Effector memory CD4-positive, alpha-beta T cell (primary cell): ENCODE data around the gene PGLYRP1.

ENCODE experiments used
- DNase-seq, 3 donors: peaks; one replicate each; pipeline ENCODE4 v3.0.0-alpha.2; 2020
- H3K27ac ChIP-seq: 2 replicates; pipeline ENCODE4 v1.7.0; 2013; ENCODE audit warnings: mild to moderate bottlenecking, low read length, moderate library complexity; ENCODE audit not compliant: insufficient read depth, poor library complexity, severe bottlenecking
- H3K27me3 ChIP-seq: replicated peaks from 2 replicates; pipeline ENCODE4 v1.7.0; 2013; ENCODE audit warnings: mild to moderate bottlenecking, low read length; ENCODE audit not compliant: insufficient read depth, control insufficient read depth, poor library complexity, severe bottlenecking
- H3K36me3 ChIP-seq: 2 replicates; pipeline ENCODE4 v1.7.0; 2013; ENCODE audit warnings: mild to moderate bottlenecking, low read length, moderate library complexity; ENCODE audit not compliant: control insufficient read depth, insufficient read depth
- H3K4me1 ChIP-seq: 2 replicates; pipeline ENCODE4 v1.7.0; 2013; ENCODE audit warnings: low read length, mild to moderate bottlenecking; ENCODE audit not compliant: control insufficient read depth, insufficient read depth, poor library complexity, severe bottlenecking
- H3K4me3 ChIP-seq: 2 replicates; pipeline ENCODE4 v1.7.0; 2013; ENCODE audit warnings: low read length, low read depth, mild to moderate bottlenecking; ENCODE audit not compliant: insufficient read depth, poor library complexity, severe bottlenecking
- H3K9me3 ChIP-seq: 2 replicates; pipeline ENCODE4 v1.7.0; 2013; ENCODE audit warnings: mild to moderate bottlenecking, low read length, moderate library complexity; ENCODE audit not compliant: control insufficient read depth

PGLYRP1 gene

DNA sequence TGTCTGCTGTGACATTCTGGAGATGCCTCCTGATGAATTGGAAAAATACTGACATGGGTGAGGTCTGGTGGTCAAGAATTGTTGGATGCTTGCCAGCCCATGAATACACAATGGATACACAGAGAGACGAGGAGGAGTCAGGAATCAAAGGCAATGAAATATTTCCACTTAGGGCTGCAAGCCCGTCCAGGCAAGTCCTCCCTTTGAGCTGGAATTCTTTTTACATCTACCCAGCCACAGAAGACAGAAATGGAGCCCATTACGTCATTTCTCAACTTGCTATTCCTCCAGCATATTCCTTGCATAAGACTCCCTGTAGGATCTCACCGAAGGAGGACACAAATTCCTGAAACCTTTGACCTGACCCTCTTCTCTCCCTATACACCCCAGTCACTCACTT, 33.7 kb upstream of the PGLYRP1 start:
- no peak overlapping the region for H3K27ac ChIP-seq
- H3K9me3 ChIP-seq: no peaks in the 10 kb centered on the region
- peaks cover 2% of the 10 kb centered on the region for H3K27me3 ChIP-seq
- DNase-seq: no peak
- H3K4me1 ChIP-seq: no peaks in the 10 kb centered on the region
- H3K36me3 ChIP-seq: no peaks in the 10 kb centered on the region
- no peak overlapping the region for H3K4me3 ChIP-seq

DNA sequence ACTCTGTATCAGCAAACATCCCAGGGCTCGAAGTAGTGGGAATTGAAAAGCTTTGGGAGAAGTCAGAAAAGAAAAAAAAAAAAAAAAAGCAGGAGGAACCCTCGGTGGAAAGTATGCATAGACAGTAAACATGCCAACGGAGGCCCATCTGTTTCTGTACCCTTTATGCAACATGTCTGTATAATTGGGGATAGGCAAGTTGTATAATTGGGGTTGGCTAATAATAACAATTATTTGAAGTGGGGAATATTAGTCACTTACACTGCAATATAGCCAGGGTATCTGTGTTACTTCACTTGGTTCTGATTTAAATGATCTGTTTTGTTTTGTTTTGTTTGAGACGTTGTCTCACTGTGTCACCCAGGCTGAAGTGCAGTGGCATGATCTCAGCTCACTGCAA, 30.0 kb upstream of the PGLYRP1 start:
- H3K27ac ChIP-seq: no peak overlapping the region
- H3K4me3 ChIP-seq: no peak overlapping the region
- H3K4me1 ChIP-seq: no peaks in the 10 kb centered on the region
- H3K36me3 ChIP-seq: no peaks in the 10 kb centered on the region
- H3K9me3 ChIP-seq: no peaks in the 10 kb centered on the region
- no peaks in the 10 kb centered on the region for H3K27me3 ChIP-seq
- DNase-seq: no peak

DNA sequence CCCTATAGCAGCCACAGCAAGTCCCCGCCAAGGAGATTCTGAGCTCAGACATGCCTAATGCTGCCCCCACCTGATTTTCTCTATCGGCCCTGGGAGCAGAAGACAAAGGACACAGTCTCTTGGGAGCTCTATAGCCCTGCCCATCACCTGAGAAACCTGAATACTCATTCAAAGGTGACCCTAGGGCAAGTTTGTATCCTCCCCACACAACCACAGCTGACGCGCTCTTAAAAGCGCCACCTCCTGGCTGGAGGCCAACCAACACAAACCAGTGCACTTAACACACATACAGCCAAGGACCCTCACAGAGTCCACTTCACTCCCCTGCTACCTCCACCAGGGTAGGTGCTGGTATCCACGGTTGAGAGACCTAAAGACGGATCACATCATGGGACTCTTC, 26.7 kb upstream of the PGLYRP1 start:
- Histone ChIP-seq H3K4me1 (no peaks in the 10 kb centered on the region), H3K9me3 (no peaks in the 10 kb centered on the region), H3K36me3 (no peaks in the 10 kb centered on the region), H3K27me3 (no peaks in the 10 kb centered on the region), H3K27ac (no peak overlapping the region), H3K4me3 (no peak overlapping the region)
- no peak for DNase-seq

DNA sequence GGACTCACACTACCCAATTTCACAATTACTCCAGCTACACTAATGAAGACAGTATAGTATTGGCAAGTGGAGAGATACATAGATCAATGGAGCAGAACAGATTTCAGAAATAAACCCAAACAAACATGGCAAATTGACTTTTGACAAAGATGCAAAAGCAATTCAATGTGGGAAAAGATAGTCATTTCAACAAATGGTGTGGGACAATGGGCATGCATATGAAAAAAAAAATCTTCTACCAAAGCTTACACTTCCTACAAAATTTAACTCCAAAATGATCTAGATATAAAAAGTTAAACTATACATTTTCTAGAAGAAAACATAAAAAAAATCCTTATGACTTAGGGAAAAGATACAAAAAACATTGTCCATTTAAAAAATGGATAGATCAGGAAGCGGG, 20.7 kb upstream of the PGLYRP1 start:
- H3K4me1 ChIP-seq: no peaks in the 10 kb centered on the region
- H3K27me3 ChIP-seq: peaks cover 3% of the 10 kb centered on the region
- no peaks in the 10 kb centered on the region for H3K9me3 ChIP-seq
- H3K4me3 ChIP-seq: no peak overlapping the region
- H3K36me3 ChIP-seq: no peaks in the 10 kb centered on the region
- H3K27ac ChIP-seq: no peak overlapping the region
- no peak for DNase-seq

DNA sequence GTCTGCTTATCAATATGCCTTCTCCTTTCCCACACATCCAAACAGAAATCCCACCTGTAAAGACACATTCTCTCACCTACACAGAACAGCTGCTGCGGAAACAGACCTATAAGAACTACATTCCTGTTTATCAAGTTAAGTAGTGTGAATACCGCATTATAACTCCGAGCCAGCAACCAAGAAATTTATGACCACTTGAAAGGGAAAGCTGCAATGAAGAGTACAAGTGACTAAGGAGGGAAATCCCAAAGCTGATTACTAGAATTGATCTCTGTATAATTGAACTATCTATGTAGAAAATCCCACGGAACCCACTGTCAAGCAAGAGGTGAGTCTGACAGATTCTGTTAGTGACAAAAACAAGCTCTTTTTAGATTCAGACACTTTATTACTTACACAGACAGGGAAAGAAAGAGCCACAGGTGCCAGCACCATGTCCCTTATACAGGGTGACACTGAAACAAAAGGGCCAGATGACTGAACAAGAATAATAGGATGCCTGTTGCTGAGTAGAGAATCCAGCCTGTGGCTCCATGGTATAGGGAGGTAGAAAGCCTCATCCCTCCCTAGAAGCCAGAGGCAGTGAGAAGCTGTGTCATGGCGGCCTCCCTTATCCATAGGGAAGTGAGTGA, 19.5 kb upstream of the PGLYRP1 start:
- Histone ChIP-seq H3K36me3 (no peaks in the 10 kb centered on the region), H3K9me3 (no peaks in the 10 kb centered on the region), H3K4me1 (no peaks in the 10 kb centered on the region), H3K27me3 (peaks cover 3% of the 10 kb centered on the region), H3K4me3 (no peak overlapping the region), H3K27ac (no peak overlapping the region)
- no peak for DNase-seq

DNA sequence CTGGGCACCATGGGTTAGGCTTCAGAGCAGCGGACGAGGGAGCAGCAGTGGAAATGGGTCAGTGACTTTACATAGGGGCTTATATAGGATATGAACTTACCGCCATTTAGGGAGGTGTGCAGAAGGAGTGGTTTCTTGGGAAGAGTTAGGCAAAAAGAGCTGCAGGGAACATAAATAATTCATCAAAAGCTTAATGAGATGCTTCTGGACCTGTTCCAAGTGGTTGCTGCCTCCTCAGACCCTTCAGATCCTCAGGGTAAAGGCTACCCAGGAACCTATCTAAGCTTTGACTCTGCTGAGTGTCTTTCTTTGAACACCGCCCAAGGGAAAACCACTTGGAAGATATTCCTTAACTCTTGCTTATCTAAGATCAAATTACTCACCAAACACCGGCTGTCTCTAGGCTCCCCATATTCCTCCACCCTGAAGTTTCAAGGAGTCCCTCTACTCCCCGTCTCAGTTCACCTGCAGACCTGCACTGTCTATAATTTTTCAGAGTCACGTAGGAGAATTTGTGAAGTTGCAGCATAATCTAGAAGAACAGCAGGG, 18.2 kb upstream of the PGLYRP1 start, which contains the start of gene IGFL4:
Gene IGFL4 (minus strand): TSS at position 51 of the 549 bp plus-strand sequence. CDS start 40 bp downstream, at position 11.
- Histone ChIP-seq H3K27me3 (peaks cover 7% of the 10 kb centered on the region), H3K4me3 (no peak within 1 kb of the TSS), H3K27ac (no peak within 1 kb of the TSS)

DNA sequence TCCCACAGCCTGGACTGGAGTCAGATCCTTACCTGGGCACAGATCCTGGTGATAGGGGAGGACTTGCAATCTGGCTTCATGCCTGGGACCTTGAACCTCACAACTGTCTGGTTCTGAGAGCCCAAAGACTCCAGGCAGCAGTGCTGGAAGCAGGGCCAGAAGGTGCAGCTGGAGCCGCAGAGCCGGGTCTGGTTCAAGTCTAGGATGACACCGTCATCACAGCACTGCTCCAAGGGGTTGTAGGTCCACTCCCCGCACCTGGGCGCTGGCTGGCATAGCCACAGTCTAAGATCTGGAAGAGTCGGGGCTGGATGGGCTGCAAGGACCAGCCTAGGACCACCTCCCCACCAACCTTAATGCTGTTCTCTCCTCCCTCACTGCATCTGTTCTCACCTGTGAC, 17.3 kb upstream of the PGLYRP1 start:
- no peak overlapping the region for H3K4me3 ChIP-seq
- H3K9me3 ChIP-seq: no peaks in the 10 kb centered on the region
- no peak for DNase-seq
- H3K4me1 ChIP-seq: no peaks in the 10 kb centered on the region
- H3K27me3 ChIP-seq: peaks cover 7% of the 10 kb centered on the region
- H3K27ac ChIP-seq: no peak overlapping the region
- H3K36me3 ChIP-seq: no peaks in the 10 kb centered on the region

More for the DNA sequence above, 18.2 kb upstream of the PGLYRP1 start, which contains the start of gene IGFL4:
- Histone ChIP-seq H3K36me3 (no peaks in the 10 kb centered on the region), H3K9me3 (no peaks in the 10 kb centered on the region), H3K4me1 (no peaks in the 10 kb centered on the region)
- no peak for DNase-seq

DNA sequence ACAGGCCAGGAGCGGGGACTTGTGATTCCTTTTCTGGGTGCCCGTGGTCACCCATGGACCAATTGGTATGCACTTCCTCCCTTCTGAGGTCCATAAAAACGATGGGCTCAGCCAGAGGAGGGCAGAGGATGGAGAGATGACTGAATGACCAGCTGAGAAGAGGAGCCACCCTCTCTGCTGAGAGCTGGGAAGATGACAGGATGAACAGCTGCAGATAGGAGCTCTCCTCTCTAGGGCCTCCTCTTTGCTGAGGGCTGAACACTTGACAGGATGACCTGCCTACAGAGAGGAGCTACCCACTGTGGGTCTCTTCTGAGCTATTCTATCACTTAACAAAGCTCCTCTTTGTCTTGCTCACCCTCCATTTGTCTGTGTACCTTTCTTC, 13.9 kb upstream of the PGLYRP1 start:
- Histone ChIP-seq H3K9me3 (no peaks in the 10 kb centered on the region), H3K36me3 (no peaks in the 10 kb centered on the region), H3K27ac (no peak overlapping the region), H3K4me3 (no peak overlapping the region), H3K4me1 (no peaks in the 10 kb centered on the region), H3K27me3 (peaks cover 7% of the 10 kb centered on the region)
- DNase-seq: no peak

DNA sequence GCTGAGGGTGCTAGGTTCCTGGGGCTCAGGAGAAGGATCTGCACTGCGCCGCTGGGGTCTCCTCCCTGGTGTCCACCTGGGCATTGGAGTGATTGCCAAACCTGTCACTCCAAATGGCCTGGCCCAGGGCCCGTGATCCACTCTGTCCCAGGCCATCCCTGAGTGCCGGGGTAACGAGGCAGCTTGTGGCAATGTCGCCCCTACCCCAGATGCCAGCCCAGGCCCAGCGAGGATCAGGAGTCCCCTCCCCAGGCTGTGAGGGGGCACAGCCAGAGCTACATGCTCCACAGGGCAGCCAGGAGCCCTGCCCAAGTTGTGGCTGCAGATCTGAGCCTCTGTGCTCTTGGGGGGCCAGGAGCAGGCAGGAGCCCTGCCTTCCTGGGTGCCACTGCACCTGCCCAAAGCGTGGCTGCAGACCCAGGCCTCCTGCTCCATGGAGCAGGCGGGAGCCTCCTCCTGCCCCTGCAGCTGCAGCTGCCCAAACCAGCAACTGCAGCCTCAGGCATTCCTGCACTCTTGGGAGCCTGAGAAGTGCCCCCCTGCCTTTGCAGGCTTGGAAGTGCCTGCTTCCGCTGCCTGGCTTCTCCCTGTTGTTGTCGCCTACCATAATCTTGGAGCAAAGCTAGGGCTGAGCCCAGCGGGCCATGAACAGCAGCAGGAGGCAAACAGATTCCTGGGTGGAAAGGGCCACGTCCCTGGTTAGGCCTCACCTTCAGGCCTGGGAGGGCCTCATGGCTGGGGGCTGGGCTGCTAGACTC, 13.3 kb upstream of the PGLYRP1 start:
- H3K9me3 ChIP-seq: no peaks in the 10 kb centered on the region
- H3K4me1 ChIP-seq: no peaks in the 10 kb centered on the region
- peaks cover 7% of the 10 kb centered on the region for H3K27me3 ChIP-seq
- H3K36me3 ChIP-seq: no peaks in the 10 kb centered on the region
- no peak for DNase-seq
- H3K27ac ChIP-seq: no peak overlapping the region
- H3K4me3 ChIP-seq: no peak overlapping the region

DNA sequence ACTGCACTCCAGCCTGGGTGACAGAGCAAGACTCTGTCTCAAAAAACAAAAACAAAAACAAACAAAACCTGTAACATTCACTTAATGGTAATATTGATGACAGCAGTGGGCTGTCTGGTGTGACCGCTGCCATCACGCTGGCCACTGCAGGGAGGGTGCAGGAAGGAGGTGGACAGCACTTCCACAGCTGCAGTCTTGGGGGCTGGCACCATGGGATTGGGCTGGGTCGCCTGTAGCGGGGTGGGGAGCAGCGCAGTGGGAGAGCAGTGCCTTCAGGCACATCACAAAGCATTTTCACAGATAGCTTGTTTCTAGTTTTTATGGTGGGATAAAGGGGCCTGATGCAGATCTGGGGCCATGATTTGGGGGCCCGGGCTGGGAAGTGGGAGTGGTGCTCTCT, 12.7 kb upstream of the PGLYRP1 start:
- no peaks in the 10 kb centered on the region for H3K36me3 ChIP-seq
- H3K9me3 ChIP-seq: no peaks in the 10 kb centered on the region
- no peaks in the 10 kb centered on the region for H3K4me1 ChIP-seq
- no peak for DNase-seq
- H3K27me3 ChIP-seq: peaks cover 7% of the 10 kb centered on the region
- H3K4me3 ChIP-seq: no peak overlapping the region
- no peak overlapping the region for H3K27ac ChIP-seq
